ENCODE results near the gene SLC22A14. TPM values are rescaled to one million over a fixed set of nuclear protein-coding genes. Genes with fewer than 3 reads are reported as not detected.
"Not testable (repeated sequence)": the region's sequence is repeated elsewhere in the genome, so short reads cannot be mapped to it uniquely, and the experiment has no call there.

SLC22A14 gene
- total RNA-seq, 1 experiment from 2014 or later = not detected

- no peak overlapping the region for H3K14ac ChIP-seq (ENCODE audit: insufficient read depth, low read length)
- no peak overlapping the region for H2AK5ac ChIP-seq (ENCODE audit: insufficient read length, low read length)
- no peak for DNase-seq
- no peak overlapping the region for H2BK15ac ChIP-seq (ENCODE audit: low read depth, low read length)
- no peaks in the 10 kb centered on the region for H3K27me3 ChIP-seq (ENCODE audit: insufficient read depth, low read length)
- H2BK20ac ChIP-seq (ENCODE audit: low read depth, low read length, poor library complexity, severe bottlenecking) = no peak overlapping the region
- no peak overlapping the region for H3K27ac ChIP-seq (ENCODE audit: insufficient read length, low read depth, low read length)
- no peak overlapping the region for H4K8ac ChIP-seq (replicated peaks; ENCODE audit: insufficient read length, low read depth, low read length)
- no peak overlapping the region for H2AFZ ChIP-seq (ENCODE audit: low read length)
- H3K4me2 ChIP-seq (ENCODE audit: insufficient read depth, insufficient read length, low read length) = no peak overlapping the region
- no peaks in the 10 kb centered on the region for H3K79me2 ChIP-seq (ENCODE audit: insufficient read depth, low read length)
- no peak overlapping the region for H3T11ph ChIP-seq (ENCODE audit: low read length)
- no peak overlapping the region for H3K9ac ChIP-seq (ENCODE audit: extremely low read depth, insufficient read length, low read length)
- Mint-ChIP-seq H3K9me3 (peaks cover 0 to 2% of the 10 kb centered on the region in 2 experiments; a peak in 3 of 5 replicates), H3K4me3 (no peak overlapping the region), H3K27ac (peak overlapping the region in 1 of 3 experiments; percentile 48; a peak in 1 of 7 replicates), H3K36me3 (ENCODE audit: insufficient read depth in 1 of 3, low read depth in 3 of 3) (no peaks in the 10 kb centered on the region), H3K4me1 (peaks cover 0 to 10% of the 10 kb centered on the region in 2 experiments; a peak in 3 of 4 replicates), H3K27me3 (ENCODE audit: low read depth) (peaks cover 3% of the 10 kb centered on the region; the same call in 1 of the 2 replicates)
- no peak for TF ChIP-seq CTCF (conservative IDR thresholded peaks at IDR 0.05)
- no peak overlapping the region for H2BK5ac ChIP-seq (ENCODE audit: insufficient read length, low read length)
- H3K79me1 ChIP-seq (ENCODE audit: insufficient read depth, low read depth, low read length, poor library complexity, severe bottlenecking) = no peaks in the 10 kb centered on the region
- H3K4me1 ChIP-seq (ENCODE audit: insufficient read depth, low read length) = no peaks in the 10 kb centered on the region
- H3K18ac ChIP-seq (ENCODE audit: insufficient read length, low read depth, low read length) = no peak overlapping the region
- no peak overlapping the region for H4K5ac ChIP-seq (ENCODE audit: insufficient read length, low read depth, low read length)
- no peak overlapping the region for H2BK12ac ChIP-seq (ENCODE audit: insufficient read length, low read depth, low read length)
- H3K9me3 ChIP-seq (ENCODE audit: control insufficient read depth, low read depth, low read length) = no peaks in the 10 kb centered on the region
- H3K56ac ChIP-seq (ENCODE audit: insufficient read length, low read depth, low read length) = no peak overlapping the region
- H4K91ac ChIP-seq (ENCODE audit: insufficient read length, low read depth, low read length) = no peak overlapping the region
- H3K23me2 ChIP-seq (ENCODE audit: insufficient read length, low read depth, low read length, poor library complexity, severe bottlenecking) = no peaks in the 10 kb centered on the region
- H4K20me1 ChIP-seq (ENCODE audit: control insufficient read depth, insufficient read depth, insufficient read length) = no peaks in the 10 kb centered on the region
- H2BK120ac ChIP-seq (ENCODE audit: low read depth, low read length, poor library complexity, severe bottlenecking) = no peak overlapping the region
- no peak overlapping the region for H3K4ac ChIP-seq (ENCODE audit: low read depth, low read length)
- H3K23ac ChIP-seq (ENCODE audit: insufficient read length, low read depth, low read length) = no peak overlapping the region
- whole genome bisulfite sequencing (ENCODE audit: extremely low coverage, insufficient read length, low lambda C conversion rate) = no CpG with 5 or more reads among the region's 8 CpGs
Measured at GRCh38 chr3:38318766-38319671, 36.9 kb downstream of the SLC22A14 start.

DNA sequence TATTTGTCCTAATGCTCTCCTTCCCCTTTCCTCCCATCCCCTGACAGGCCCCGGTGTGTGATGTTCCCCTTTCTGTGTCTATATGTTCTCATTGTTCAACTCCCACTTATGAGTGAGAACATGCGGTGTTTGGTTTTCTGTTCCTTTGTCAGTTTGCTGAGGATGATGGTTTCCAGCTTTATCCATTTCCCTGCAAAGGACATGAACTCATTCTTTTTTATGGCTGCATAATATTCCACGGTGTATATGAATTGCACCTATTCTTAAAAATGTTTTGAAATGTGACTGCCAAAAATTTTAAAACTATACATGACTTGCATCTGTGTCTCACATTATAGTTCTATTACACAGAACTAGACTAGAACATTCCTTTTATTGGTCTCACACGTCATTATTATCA lies 38.5 kb downstream of the SLC22A14 start:
- not testable (repeated sequence) for H4K5ac ChIP-seq (ENCODE audit: insufficient read length, low read depth, low read length); H2BK20ac ChIP-seq (ENCODE audit: low read depth, low read length, poor library complexity, severe bottlenecking); H3K9me3 ChIP-seq (ENCODE audit: control insufficient read depth, low read depth, low read length); H2AFZ ChIP-seq (ENCODE audit: low read length); H3K23me2 ChIP-seq (ENCODE audit: insufficient read length, low read depth, low read length, poor library complexity, severe bottlenecking); DNase-seq; H3K79me1 ChIP-seq (ENCODE audit: insufficient read depth, low read depth, low read length, poor library complexity, severe bottlenecking); H3K4me3 Mint-ChIP-seq; H3K27me3 Mint-ChIP-seq (ENCODE audit: low read depth); H3K9ac ChIP-seq (ENCODE audit: extremely low read depth, insufficient read length, low read length); H4K91ac ChIP-seq (ENCODE audit: insufficient read length, low read depth, low read length); H3K27ac ChIP-seq (ENCODE audit: insufficient read length, low read depth, low read length); H3K23ac ChIP-seq (ENCODE audit: insufficient read length, low read depth, low read length); H3K27ac Mint-ChIP-seq; H3K36me3 Mint-ChIP-seq (ENCODE audit: insufficient read depth in 1 of 3, low read depth in 3 of 3); H3K27me3 ChIP-seq (ENCODE audit: insufficient read depth, low read length); H3K14ac ChIP-seq (ENCODE audit: insufficient read depth, low read length); H2BK120ac ChIP-seq (ENCODE audit: low read depth, low read length, poor library complexity, severe bottlenecking); H3K79me2 ChIP-seq (ENCODE audit: insufficient read depth, low read length); H4K20me1 ChIP-seq (ENCODE audit: control insufficient read depth, insufficient read depth, insufficient read length); H2BK5ac ChIP-seq (ENCODE audit: insufficient read length, low read length); H4K8ac ChIP-seq (replicated peaks; ENCODE audit: insufficient read length, low read depth, low read length); H3K4me1 Mint-ChIP-seq; H3K18ac ChIP-seq (ENCODE audit: insufficient read length, low read depth, low read length); H3K4me1 ChIP-seq (ENCODE audit: insufficient read depth, low read length); H3T11ph ChIP-seq (ENCODE audit: low read length); H3K56ac ChIP-seq (ENCODE audit: insufficient read length, low read depth, low read length); H2BK12ac ChIP-seq (ENCODE audit: insufficient read length, low read depth, low read length); H2AK5ac ChIP-seq (ENCODE audit: insufficient read length, low read length); H2BK15ac ChIP-seq (ENCODE audit: low read depth, low read length); H3K4me2 ChIP-seq (ENCODE audit: insufficient read depth, insufficient read length, low read length); H3K9me3 Mint-ChIP-seq; H3K4ac ChIP-seq (ENCODE audit: low read depth, low read length)
- no CpG with 5 or more reads among the region's 4 CpGs for WGBS (ENCODE audit: extremely low coverage, insufficient read length, low lambda C conversion rate)

Measured in H9 (cell line).